ENCODE data around the gene NR1H3.

Gene NR1H3

GRCh38 chr11:47278058-47278457 lies 20.3 kb downstream of the NR1H3 start:
- TF ChIP-seq ZFX (IDR thresholded peaks at IDR 0.05) (no peak), CTCF (conservative IDR thresholded peaks at IDR 0.05) (no peak)
- H3K27ac ChIP-seq, result no peak overlapping the region

- TF ChIP-seq ZFX (IDR thresholded peaks at IDR 0.05), result no peak
- no peak for TF ChIP-seq CTCF (conservative IDR thresholded peaks at IDR 0.05)
- no peak overlapping the region for H3K27ac ChIP-seq
These were observed 21.0 kb downstream of the NR1H3 start for GRCh38 chr11:47278769-47279168.

- no peak overlapping the region for H3K27ac ChIP-seq
- TF ChIP-seq ZFX (IDR thresholded peaks at IDR 0.05), result no peak
- TF ChIP-seq CTCF (conservative IDR thresholded peaks at IDR 0.05), result no peak
These were observed 22.3 kb downstream of the NR1H3 start for GRCh38 chr11:47280099-47280498.

- TF ChIP-seq ZFX (IDR thresholded peaks at IDR 0.05) (no peak), CTCF (conservative IDR thresholded peaks at IDR 0.05) (no peak)
- H3K27ac ChIP-seq, result no peak overlapping the region
These were observed 23.1 kb downstream of the NR1H3 start for GRCh38 chr11:47280860-47281259.

- TF ChIP-seq CTCF (conservative IDR thresholded peaks at IDR 0.05), result no peak
- TF ChIP-seq ZFX (IDR thresholded peaks at IDR 0.05), result no peak
- no peak overlapping the region for H3K27ac ChIP-seq
These were observed 24.7 kb downstream of the NR1H3 start for GRCh38 chr11:47282462-47282861.

GRCh38 chr11:47284151-47284550 lies 26.4 kb downstream of the NR1H3 start:
- TF ChIP-seq CTCF (conservative IDR thresholded peaks at IDR 0.05) (no peak), ZFX (IDR thresholded peaks at IDR 0.05) (no peak)
- no peak overlapping the region for H3K27ac ChIP-seq

- no peak overlapping the region for H3K27ac ChIP-seq
- TF ChIP-seq ZFX (IDR thresholded peaks at IDR 0.05), result no peak
These were observed 28.4 kb downstream of the NR1H3 start for GRCh38 chr11:47285969-47286770.

- no peak for TF ChIP-seq CTCF (conservative IDR thresholded peaks at IDR 0.05)
- TF ChIP-seq ZFX (IDR thresholded peaks at IDR 0.05), result no peak
- H3K27ac ChIP-seq, result no peak overlapping the region
These were observed 30.3 kb downstream of the NR1H3 start for GRCh38 chr11:47288066-47288465.

Measured in C4-2B (cell line).